ENCODE results near the gene ACADL.

ACADL gene

DNA sequence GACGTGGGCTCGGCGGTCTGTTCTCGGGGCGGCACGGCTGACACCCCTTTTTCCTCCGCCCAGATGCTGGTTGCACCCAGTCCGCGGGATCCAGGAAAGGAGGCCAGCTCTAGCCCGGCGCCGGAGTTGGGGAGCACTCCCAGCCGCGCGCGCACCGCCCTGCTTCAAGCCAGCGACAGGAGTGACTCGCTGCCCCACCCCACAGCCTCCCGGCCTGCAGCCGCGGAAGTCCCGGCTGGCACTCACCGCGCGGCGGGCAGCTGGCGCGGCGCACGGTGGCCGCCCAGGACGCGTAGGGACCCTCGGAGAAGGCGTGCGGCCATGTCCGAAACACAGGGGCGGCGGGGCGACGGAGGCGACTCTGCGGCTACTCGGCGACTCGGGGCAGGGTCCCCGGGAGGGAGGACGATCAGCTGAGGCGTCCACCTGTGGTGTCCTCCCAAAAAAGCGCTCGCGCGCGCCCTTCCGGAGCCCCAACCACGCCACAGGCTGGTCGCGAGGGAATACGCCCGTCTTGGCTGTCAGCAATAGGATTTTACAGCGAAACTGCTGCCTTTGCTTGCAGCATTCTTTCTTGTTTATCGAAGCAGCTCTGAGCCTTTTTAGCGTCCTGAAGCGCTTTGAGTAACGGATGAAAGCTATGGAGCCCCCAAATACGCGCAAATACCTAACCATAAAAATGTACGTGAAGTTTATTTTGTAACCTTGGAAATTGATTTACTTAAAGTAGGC is at the start of gene ACADL:
Gene ACADL (minus strand): TSS at position 507 of the 732 bp plus-strand sequence. CDS start 184 bp downstream, at position 323.
- Histone ChIP-seq H3K27ac (ENCODE audit: low read length) (no peak within 1 kb of the TSS), H3K9me3 (ENCODE audit: insufficient read depth, low read length) (no peaks in the 10 kb centered on the region), H3K36me3 (replicated peaks; ENCODE audit: low read depth, low read length) (no peaks in the 10 kb centered on the region), H3K9ac (ENCODE audit: low read length) (no peak within 1 kb of the TSS), H2AFZ (ENCODE audit: low read depth, low read length) (no peak within 1 kb of the TSS), H3K4me3 (ENCODE audit: low read length) (no peak within 1 kb of the TSS), H3K79me2 (ENCODE audit: low read length) (no peaks in the 10 kb centered on the region), H3K4me2 (ENCODE audit: low read length) (no peak within 1 kb of the TSS), H3K27me3 (ENCODE audit: low read depth, low read length) (0 out of 2 replicates have a peak, but pooled peaks cover 5% of the 10 kb centered on the region), H4K20me1 (ENCODE audit: insufficient read depth, low read length) (no peaks in the 10 kb centered on the region), H3K4me1 (ENCODE audit: low read length) (no peaks in the 10 kb centered on the region)
- TF ChIP-seq, protein P1, sequence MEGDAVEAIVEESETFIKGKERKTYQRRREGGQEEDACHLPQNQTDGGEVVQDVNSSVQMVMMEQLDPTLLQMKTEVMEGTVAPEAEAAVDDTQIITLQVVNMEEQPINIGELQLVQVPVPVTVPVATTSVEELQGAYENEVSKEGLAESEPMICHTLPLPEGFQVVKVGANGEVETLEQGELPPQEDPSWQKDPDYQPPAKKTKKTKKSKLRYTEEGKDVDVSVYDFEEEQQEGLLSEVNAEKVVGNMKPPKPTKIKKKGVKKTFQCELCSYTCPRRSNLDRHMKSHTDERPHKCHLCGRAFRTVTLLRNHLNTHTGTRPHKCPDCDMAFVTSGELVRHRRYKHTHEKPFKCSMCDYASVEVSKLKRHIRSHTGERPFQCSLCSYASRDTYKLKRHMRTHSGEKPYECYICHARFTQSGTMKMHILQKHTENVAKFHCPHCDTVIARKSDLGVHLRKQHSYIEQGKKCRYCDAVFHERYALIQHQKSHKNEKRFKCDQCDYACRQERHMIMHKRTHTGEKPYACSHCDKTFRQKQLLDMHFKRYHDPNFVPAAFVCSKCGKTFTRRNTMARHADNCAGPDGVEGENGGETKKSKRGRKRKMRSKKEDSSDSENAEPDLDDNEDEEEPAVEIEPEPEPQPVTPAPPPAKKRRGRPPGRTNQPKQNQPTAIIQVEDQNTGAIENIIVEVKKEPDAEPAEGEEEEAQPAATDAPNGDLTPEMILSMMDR (IDR thresholded peaks at IDR 0.05; ENCODE audit: low read depth, low read length): no peak
- TF ChIP-seq EZH2phosphoT487 (IDR thresholded peaks at IDR 0.05; ENCODE audit: low read depth): no peak

DNA sequence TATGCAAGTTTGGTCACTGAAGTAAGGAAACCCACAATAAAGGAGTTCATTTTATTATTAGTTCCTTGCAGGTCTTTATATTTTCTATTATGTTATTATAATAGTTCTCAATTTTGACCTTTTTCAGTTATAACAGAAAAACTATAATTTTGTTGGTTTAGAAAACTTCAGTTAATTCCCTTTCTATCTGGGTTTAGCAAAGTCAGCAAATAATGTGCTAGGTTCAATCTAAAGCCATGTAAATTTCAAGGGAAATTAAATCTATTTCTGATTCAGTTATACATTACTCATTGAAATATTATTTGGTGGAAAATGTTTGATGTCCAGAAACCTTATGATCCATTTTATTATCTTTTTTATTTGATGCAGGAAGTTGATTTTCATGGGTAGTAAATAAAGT is 46.1 kb upstream of the ACADL start:
- no peak overlapping the region for H2AFZ ChIP-seq (ENCODE audit: low read depth, low read length)

DNA sequence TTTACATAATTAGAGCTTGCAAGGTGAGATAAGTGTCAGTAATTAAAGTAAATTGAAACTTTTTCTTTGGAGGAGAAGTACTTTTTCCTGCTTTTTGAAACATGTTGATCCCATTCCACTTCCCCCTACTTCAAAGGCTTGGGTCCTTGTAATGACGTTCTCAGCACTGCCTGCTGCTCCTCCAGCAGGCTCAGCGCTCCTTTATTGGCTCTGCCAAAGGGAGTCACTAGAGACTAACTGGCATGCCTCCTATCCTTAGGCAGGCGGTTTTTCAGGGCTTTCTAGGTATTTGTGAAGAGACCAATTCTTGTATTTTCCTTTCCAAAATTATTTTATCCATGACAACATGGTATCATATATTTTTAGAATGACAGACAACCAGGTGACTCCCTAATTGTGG is 43.9 kb upstream of the ACADL start:
- no peaks in the 10 kb centered on the region for H3K79me2 ChIP-seq (ENCODE audit: low read length)
- H3K4me1 ChIP-seq (ENCODE audit: low read length): peaks cover 12% of the 10 kb centered on the region
- H2AFZ ChIP-seq (ENCODE audit: low read depth, low read length): no peak overlapping the region
- H4K20me1 ChIP-seq (ENCODE audit: insufficient read depth, low read length): no peaks in the 10 kb centered on the region
- TF ChIP-seq, protein P1 (IDR thresholded peaks at IDR 0.05; ENCODE audit: low read depth, low read length): no peak
- TF ChIP-seq EZH2phosphoT487 (IDR thresholded peaks at IDR 0.05; ENCODE audit: low read depth): no peak
- H3K9ac ChIP-seq (ENCODE audit: low read length): no peak overlapping the region
- H3K27ac ChIP-seq (ENCODE audit: low read length): no peak overlapping the region
- H3K9me3 ChIP-seq (ENCODE audit: insufficient read depth, low read length): no peaks in the 10 kb centered on the region
- H3K4me2 ChIP-seq (ENCODE audit: low read length): no peak overlapping the region
- no peak overlapping the region for H3K4me3 ChIP-seq (ENCODE audit: low read length)
- no peaks in the 10 kb centered on the region for H3K36me3 ChIP-seq (replicated peaks; ENCODE audit: low read depth, low read length)
- H3K27me3 ChIP-seq (ENCODE audit: low read depth, low read length): no peaks in the 10 kb centered on the region

More for the DNA sequence above, 46.1 kb upstream of the ACADL start:
- Histone ChIP-seq H3K4me1 (ENCODE audit: low read length) (peaks cover 12% of the 10 kb centered on the region), H3K9ac (ENCODE audit: low read length) (no peak overlapping the region), H3K27ac (ENCODE audit: low read length) (no peak overlapping the region), H3K4me2 (ENCODE audit: low read length) (no peak overlapping the region), H3K27me3 (ENCODE audit: low read depth, low read length) (no peaks in the 10 kb centered on the region), H3K4me3 (ENCODE audit: low read length) (no peak overlapping the region), H4K20me1 (ENCODE audit: insufficient read depth, low read length) (no peaks in the 10 kb centered on the region), H3K36me3 (replicated peaks; ENCODE audit: low read depth, low read length) (no peaks in the 10 kb centered on the region), H3K79me2 (ENCODE audit: low read length) (no peaks in the 10 kb centered on the region), H3K9me3 (ENCODE audit: insufficient read depth, low read length) (no peaks in the 10 kb centered on the region)
- no peak for TF ChIP-seq EZH2phosphoT487 (IDR thresholded peaks at IDR 0.05; ENCODE audit: low read depth)
- TF ChIP-seq, protein P1 (IDR thresholded peaks at IDR 0.05; ENCODE audit: low read depth, low read length): no peak

DNA sequence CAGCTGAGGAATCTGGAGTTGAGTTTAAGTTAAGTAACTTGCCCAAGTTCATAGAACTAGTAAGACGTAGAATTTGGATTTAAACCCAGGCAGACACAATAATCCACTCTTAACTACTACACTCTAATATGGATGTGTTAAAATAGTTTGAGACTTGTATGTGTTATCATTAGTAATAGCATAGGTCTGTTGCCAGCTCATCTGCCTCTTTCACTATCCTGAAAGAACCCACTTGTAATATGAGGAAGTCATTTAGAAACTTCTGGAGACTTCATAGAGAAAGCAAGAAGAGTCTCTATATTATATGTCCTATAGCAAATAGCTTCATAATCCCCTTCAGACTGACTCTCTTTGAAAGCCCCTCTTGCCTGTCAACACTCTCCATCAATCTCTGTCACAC is 43.0 kb upstream of the ACADL start:
- Histone ChIP-seq H3K4me3 (ENCODE audit: low read length) (no peak overlapping the region), H4K20me1 (ENCODE audit: insufficient read depth, low read length) (no peaks in the 10 kb centered on the region), H3K9ac (ENCODE audit: low read length) (no peak overlapping the region), H3K4me2 (ENCODE audit: low read length) (no peak overlapping the region), H3K4me1 (ENCODE audit: low read length) (peaks cover 12% of the 10 kb centered on the region), H3K9me3 (ENCODE audit: insufficient read depth, low read length) (no peaks in the 10 kb centered on the region), H3K79me2 (ENCODE audit: low read length) (no peaks in the 10 kb centered on the region), H3K27me3 (ENCODE audit: low read depth, low read length) (no peaks in the 10 kb centered on the region), H3K27ac (ENCODE audit: low read length) (no peak overlapping the region), H3K36me3 (replicated peaks; ENCODE audit: low read depth, low read length) (no peaks in the 10 kb centered on the region), H2AFZ (ENCODE audit: low read depth, low read length) (no peak overlapping the region; the same call in 1 of the 2 replicates)
- TF ChIP-seq, protein P1 (IDR thresholded peaks at IDR 0.05; ENCODE audit: low read depth, low read length): no peak
- TF ChIP-seq EZH2phosphoT487 (IDR thresholded peaks at IDR 0.05; ENCODE audit: low read depth): no peak

Data from OCI-LY3 (cell line).